Retinal pigment epithelial cell (primary cell): ENCODE data around the gene AQP2.

Experiments
- DNase-seq: peaks from one replicate; pipeline ENCODE4 v3.0.0-alpha.2; 2010; ENCODE audit warnings: low read depth
- H3K4me3 ChIP-seq: 2 replicates; pipeline ENCODE4 v1.5.1; 2011; ENCODE audit warnings: mild to moderate bottlenecking, low read length, control low read depth, moderate library complexity
- CTCF ChIP-seq: conservative IDR thresholded peaks from 2 replicates; pipeline ENCODE4 v1.5.1; 2011; ENCODE audit warnings: low read depth, low read length, control low read depth, inconsistent platforms

The AQP2 gene

DNA sequence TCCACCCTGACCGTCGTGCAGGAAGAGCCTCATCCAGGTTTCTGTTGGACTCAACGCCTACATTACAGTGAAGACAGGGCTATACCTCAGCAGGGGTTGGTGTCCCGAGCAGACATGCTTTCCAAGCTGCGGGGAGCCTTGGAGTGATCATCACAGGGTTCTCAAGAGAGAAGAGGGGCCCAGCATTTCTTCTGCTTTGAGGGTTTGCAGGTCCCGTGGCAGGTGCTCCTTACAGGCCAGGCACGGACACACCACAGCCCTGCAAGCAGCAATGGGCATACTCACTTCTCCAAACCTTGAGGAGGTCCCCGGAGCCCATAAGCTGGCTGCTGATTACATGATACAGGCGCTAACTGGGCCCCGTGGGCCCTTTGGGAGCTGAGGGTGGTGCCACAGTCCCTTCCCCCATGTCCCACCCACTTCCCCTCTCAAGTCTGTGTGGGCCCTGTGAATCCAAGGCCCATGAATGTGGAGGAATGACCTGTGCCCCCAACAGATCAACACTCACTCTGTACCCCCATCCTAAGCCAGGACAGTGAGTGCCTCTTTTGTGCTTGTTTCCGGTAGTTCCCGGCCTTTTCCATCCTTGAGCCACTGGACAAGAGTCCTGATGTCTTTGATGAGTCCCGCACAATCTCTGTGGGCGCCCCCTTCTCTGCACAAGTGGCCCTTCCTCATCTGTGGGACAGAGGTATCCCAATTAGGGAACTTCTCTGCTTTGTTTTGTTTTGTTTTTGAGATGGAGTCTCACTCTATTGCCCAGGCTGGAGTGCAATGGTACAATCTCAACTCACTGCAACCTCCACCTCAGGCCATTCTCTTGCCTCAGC lies 1.1 kb downstream of the AQP2 start:
- no peak for DNase-seq
- no peak for TF ChIP-seq CTCF
- H3K4me3 ChIP-seq, result no peak overlapping the region

DNA sequence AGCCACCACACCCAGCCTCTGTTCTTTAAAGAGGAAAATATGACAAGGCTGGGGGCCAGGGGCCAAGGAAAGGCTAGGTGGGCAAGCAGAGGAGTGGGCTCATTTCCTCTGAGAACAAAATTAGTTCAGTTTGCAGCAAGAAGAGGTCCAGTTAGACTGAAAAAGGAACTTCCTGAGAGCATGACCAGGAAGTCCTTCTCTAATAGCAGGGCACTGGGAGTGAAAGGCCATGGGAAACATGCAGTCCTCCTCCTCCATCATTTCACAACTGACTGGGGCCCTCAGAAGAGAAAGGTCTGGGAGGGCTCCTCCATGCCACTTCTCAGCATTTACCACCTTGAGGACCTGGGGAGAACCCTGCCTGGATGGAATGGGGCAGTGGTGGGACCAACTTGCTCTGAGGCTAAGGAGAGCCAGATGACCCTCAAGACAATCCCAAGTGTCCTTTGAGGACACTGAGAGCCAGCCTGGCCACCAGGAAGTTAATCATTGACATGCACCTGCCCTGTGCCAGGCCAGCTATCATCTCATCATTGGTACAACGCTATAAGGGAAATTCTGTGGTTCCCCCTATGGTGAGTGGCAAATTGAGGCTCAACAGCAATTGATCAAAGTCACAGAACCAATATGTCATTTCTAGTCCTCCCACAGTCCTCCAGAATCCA lies 2.0 kb downstream of the AQP2 start:
- no peak for TF ChIP-seq CTCF
- no peak for DNase-seq
- H3K4me3 ChIP-seq, result no peak overlapping the region

GRCh38 chr12:49953151-49953550 lies 2.6 kb downstream of the AQP2 start:
- H3K4me3 ChIP-seq, result no peak overlapping the region
- TF ChIP-seq CTCF, result no peak
- no peak for DNase-seq

DNA sequence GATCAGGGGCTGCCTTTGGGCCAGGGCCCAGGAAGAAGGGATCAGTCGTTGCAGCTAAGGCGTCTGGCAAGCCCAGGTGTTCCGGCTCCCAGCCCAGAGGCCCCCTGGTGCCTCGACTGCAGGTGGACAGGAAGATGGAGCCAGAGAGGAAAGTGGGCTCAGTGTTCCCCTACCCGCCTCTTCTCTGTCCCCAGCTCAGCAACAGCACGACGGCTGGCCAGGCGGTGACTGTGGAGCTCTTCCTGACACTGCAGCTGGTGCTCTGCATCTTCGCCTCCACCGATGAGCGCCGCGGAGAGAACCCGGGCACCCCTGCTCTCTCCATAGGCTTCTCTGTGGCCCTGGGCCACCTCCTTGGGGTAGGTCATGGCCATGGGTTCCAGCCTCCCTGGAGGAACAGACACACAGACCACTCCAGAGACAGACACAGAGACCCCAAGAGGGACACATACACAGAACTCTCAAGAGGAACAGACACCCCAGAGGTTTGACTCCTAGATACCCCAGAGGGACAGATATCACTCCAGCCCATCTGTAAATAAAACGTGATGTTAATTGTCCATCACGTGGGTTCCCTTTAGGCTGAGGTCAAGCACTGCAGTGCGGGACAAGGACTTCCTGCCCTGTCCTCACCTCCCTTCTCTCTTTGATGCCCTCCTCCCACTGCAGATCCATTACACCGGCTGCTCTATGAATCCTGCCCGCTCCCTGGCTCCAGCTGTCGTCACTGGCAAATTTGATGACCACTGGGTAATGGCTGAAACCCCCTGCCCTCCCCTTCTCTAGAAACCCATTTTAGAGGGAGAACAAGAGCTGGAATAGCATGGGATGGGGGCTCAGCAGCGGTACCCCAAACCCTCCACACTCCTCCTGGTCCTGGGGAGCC lies 3.7 kb downstream of the AQP2 start:
- no peak for DNase-seq
- no peak overlapping the region for H3K4me3 ChIP-seq
- no peak for TF ChIP-seq CTCF

- no peak overlapping the region for H3K4me3 ChIP-seq
- DNase-seq, result no peak
- no peak for TF ChIP-seq CTCF
Measured at GRCh38 chr12:49954863-49955830, 4.6 kb downstream of the AQP2 start.
